Fibroblast of villous mesenchyme (primary cell): ENCODE measurements around the gene ZRANB3. TPM values are rescaled to one million over a fixed set of nuclear protein-coding genes. Genes with fewer than 3 reads are reported as not detected.

ENCODE experiments used
- DNase-seq: peaks from one replicate; pipeline ENCODE4 v3.0.0-alpha.2; 2010; ENCODE audit warnings: low read depth
- H3K4me3 ChIP-seq: 2 replicates; pipeline ENCODE4 v1.5.1; 2011; ENCODE audit warnings: low read depth, mild to moderate bottlenecking, low read length
- total RNA-seq: library from RNA; depleted of rRNA; stranded (reverse); fragments of >200 nt; gene quantifications from 2 replicates; pipeline ENCODE4 v1.2.3, GENCODE V29; 2012
- TF ChIP-seq, protein P1 (sequence below): IDR thresholded peaks from 2 replicates; pipeline ENCODE4 v1.5.1; 2012; ENCODE audit warnings: low read depth, mild to moderate bottlenecking, low read length; ENCODE audit not compliant: insufficient read depth

ZRANB3 gene
- total RNA-seq, 1 donor = 9.1 TPM

DNA sequence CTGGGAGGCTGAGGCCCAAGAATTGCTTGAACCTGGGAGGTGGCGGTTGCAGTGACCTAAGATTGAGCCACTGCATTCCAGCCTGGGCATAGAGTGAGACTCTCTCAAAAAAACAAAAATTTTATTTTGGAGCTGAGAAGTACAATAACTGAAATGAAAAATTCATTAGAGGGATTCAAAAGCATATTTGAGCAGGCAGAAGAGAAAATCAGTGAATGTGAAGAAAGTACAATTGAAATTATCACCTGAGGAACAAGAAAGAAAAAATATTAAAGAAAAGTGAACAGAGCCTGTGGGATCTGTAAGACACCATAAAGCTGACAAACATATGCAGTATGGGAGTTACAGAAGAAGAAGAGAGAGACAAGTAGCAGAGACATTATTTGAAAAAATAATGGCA lies 341.9 kb downstream of the ZRANB3 start:
- TF ChIP-seq, protein P1, sequence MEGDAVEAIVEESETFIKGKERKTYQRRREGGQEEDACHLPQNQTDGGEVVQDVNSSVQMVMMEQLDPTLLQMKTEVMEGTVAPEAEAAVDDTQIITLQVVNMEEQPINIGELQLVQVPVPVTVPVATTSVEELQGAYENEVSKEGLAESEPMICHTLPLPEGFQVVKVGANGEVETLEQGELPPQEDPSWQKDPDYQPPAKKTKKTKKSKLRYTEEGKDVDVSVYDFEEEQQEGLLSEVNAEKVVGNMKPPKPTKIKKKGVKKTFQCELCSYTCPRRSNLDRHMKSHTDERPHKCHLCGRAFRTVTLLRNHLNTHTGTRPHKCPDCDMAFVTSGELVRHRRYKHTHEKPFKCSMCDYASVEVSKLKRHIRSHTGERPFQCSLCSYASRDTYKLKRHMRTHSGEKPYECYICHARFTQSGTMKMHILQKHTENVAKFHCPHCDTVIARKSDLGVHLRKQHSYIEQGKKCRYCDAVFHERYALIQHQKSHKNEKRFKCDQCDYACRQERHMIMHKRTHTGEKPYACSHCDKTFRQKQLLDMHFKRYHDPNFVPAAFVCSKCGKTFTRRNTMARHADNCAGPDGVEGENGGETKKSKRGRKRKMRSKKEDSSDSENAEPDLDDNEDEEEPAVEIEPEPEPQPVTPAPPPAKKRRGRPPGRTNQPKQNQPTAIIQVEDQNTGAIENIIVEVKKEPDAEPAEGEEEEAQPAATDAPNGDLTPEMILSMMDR = no peak
- DNase-seq = no peak
- H3K4me3 ChIP-seq = no peak overlapping the region

DNA sequence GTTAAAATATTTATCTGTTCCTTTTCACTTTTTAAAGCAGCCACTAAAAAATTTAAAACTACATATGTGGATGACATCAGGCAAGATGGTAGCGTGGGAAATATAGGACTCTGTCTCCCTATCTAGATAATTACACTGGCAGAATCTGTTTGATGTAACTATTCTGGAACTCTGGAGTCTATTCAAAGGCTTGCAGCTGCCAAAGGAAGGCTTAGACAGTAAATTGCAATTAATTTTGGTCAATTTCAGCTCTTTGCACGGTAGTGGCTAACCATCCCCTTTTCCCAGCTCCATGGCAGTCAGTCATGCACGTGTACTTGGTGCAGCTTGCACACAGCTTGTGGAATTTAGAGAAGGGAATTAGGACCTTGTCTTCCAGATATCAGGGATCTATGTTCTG lies 343.7 kb downstream of the ZRANB3 start:
- no peak overlapping the region for H3K4me3 ChIP-seq
- TF ChIP-seq, protein P1 = no peak
- DNase-seq = no peak

DNA sequence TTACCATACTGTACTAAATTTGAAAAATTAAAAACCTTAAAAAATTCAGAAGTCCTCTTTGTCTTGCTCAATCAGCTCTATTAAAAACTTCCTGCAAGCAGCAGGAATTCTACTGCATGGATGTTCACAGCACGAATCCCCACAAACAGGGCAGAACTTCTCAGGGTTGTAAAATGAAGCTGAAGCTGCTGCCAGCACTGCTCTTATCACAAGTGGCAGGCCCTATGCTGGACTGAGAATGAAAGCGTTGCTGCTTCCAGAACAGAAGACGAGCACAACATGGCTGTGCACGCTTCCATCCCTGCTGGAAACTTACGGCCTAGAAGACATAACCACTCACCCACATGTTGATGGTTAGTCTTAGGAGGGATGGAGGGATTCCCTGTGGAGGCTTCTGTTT lies 345.0 kb downstream of the ZRANB3 start:
- TF ChIP-seq, protein P1 = no peak
- H3K4me3 ChIP-seq = no peak overlapping the region
- peak; percentile 55 for DNase-seq

DNA sequence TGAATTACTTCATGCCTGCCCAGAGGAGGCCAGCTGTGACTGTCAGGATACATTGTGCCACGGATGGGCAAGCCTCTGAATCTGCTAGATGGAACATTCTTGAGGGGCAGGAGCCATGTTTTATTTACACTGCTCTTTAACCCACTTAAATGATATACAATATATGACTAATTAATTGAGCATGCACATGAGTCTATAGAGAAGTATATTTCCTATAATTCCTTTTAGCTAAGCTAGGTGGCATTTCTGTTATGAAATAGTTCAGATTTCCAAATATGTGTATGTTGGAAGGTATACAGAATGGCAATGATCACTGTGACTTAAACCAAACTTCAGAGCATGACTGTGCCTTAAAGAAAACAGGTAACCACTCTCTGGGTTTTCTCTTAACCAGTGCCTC lies 347.2 kb downstream of the ZRANB3 start:
- TF ChIP-seq, protein P1 = no peak
- DNase-seq = no peak
- H3K4me3 ChIP-seq = no peak overlapping the region

DNA sequence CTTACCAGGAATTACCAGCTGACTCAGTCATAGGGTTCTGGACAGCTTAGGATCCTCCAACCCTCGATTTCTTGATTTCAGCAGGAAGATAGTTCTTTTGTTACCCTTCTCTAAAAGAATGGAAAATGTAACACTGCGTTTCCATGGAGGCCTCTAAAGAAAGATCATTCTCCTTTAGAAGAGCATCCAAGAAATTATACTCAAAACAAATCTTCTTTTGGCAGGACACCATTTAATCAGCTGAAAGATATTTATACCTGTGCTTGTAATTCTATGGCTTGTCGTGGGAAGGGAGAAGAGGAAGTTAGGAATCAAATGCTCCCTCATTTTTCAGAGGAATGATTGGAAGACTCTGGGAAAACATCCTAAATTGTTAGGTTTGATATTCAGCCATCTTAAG lies 348.4 kb downstream of the ZRANB3 start:
- no peak for DNase-seq
- H3K4me3 ChIP-seq = no peak overlapping the region
- TF ChIP-seq, protein P1 = no peak

DNA sequence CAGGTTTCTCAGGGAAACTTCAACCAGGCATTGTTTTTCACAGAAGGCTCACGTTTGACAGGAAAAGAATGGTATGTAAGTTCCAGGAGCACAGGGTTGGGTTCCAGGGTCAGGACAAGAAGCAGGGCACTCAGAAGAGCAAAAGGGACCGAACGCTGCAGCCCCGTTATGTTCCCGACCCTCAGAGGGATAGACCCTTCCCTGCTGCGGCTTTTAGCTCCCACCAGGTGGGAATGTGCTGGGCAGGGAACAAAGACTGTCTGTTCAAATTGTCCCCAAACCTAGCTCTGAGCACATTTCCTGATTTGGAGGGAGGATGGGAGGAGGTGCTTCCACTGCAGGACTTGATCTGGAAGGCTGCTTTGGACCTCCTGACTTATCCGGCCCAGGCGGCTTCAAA lies 348.8 kb downstream of the ZRANB3 start:
- H3K4me3 ChIP-seq = no peak overlapping the region
- DNase-seq = no peak
- TF ChIP-seq, protein P1 = no peak

DNA sequence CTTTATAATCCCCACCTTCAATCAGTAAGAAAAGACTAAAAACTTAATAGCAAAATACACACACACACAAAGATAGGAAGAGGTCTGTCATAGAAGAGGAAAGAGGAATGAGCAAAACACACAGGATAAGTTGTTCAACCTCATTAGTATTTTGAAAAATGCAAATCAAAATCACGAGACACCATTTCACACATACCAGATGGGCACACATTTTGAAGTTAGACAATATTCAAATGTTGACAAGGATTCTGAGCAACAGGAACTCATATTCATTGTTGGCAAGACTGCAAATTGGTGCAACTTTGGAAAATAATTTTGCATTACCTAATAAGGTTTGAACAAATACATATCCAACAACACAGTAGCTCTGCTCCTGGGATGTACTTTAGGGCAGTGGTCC lies 351.3 kb downstream of the ZRANB3 start:
- TF ChIP-seq, protein P1 = no peak
- H3K4me3 ChIP-seq = no peak overlapping the region
- DNase-seq = no peak
